Natural killer cell (primary cell): ENCODE data around the gene ELOVL2. TPM values are rescaled to one million over a fixed set of nuclear protein-coding genes. Genes with fewer than 3 reads are reported as not detected.

Source experiments
- total RNA-seq, 4 donors: library from RNA; stranded (reverse); fragments of 120-200 nt in 1 of 4; gene quantifications; one replicate each; pipeline versions ENCODE4 v1.2.3 to v1.2.4, GENCODE V29; 2013 to 2022

ELOVL2 gene
- total RNA-seq, 3 donors from 2014 or later (not counting 1 experiment from before 2014, with no cell fraction given): not detected

Other genes with a start within 250 kb of the ELOVL2 start
- under 1 TPM; 0.41 to 0.66 (median 0.65) TPM for gene MAK, start 205.8 kb downstream of the ELOVL2 start, total RNA-seq
- gene GCM2, start 162.3 kb downstream of the ELOVL2 start, total RNA-seq: not detected
- 1 to 10 TPM in 1 of 3 donors, under 1 TPM in 1, not detected in 1; 0.82 to 7.3 TPM for gene SYCP2L, start 157.3 kb downstream of the ELOVL2 start, total RNA-seq
- 10 to 100 TPM in 1 of 3 donors, 1 to 10 TPM in 2; 5.3 to 10.3 (median 9.8) TPM for gene SMIM13, start 49.5 kb upstream of the ELOVL2 start, total RNA-seq
- not detected for gene ERVFRD-1, start 67.4 kb upstream of the ELOVL2 start, total RNA-seq
- gene NEDD9, start 188.4 kb upstream of the ELOVL2 start, total RNA-seq: 100 to 1,000 TPM; 106 to 110 (median 107) TPM